HepG2 (cell line): ENCODE results near the gene ZSWIM8. TPM values are rescaled to one million over a fixed set of nuclear protein-coding genes. Genes with fewer than 3 reads are reported as not detected.
"Not testable (repeated sequence)": the region's sequence is repeated elsewhere in the genome, so short reads cannot be mapped to it uniquely, and the experiment has no call there.

Experiments used
- ATAC-seq: fragments of 200-7000 bp; cut with Tn5 transposase; 3 replicates; pipeline ENCODE4 v1.9.1; 2020; ENCODE audit warnings: mild to moderate bottlenecking, moderate library complexity
- BruUV-seq: library from RNA; stranded (reverse); fragments of 400-500 nt; replicated peaks from 2 replicates; lab custom pipeline; 2021; lab: Mats Ljungman, UMichigan
- CTCF ChIA-PET: fragments of 300-600 bp; formaldehyde crosslinking; extraction: SDS; loops from one replicate; lab custom pipeline; 2021; ENCODE audit warnings: low total read pairs, inconsistent platforms, low intra/inter-chr PET ratio; lab: Yijun Ruan, JAX
- POLR2A ChIA-PET: fragments of 350-600 bp; sonication (Branson Sonifier 250); formaldehyde crosslinking; loops from one replicate; lab custom pipeline; 2020; ENCODE audit warnings: antibody characterized with exemption, inconsistent platforms; lab: Yijun Ruan, JAX
- DNase-seq: peaks from one replicate; pipeline ENCODE4 v3.0.0-alpha.2; 2015; ENCODE audit warnings: low spot score
- FAIRE-seq: peaks from 3 replicates; lab custom pipeline; 2011; peaks lifted over from hg19 to GRCh38; lab: Jason Lieb, UNC
- H2AFZ ChIP-seq: one replicate; pipeline ENCODE4 v1.6.1; 2011; ENCODE audit warnings: low read length, inconsistent platforms
- H3K27ac ChIP-seq: fragments of 300-600 bp; 3 replicates; pipeline ENCODE4 v1.8.0; 2011; ENCODE audit warnings: mixed run types, mild to moderate bottlenecking, mixed read lengths, low read length, inconsistent platforms; ENCODE audit not compliant: insufficient read depth; ENCODE audit errors: extremely low read length
- H3K27me3 ChIP-seq, 2 experiments: fragments of 200-600 bp in 1 of 2; 2 replicates in 1 of 2; 3 replicates in 1 of 2; pipeline versions ENCODE4 v1.6.0 to v1.8.0; 2011; ENCODE audit warnings: low read length in 2 of 2, mild to moderate bottlenecking in 2 of 2, moderate library complexity in 2 of 2, inconsistent platforms in 1 of 2; ENCODE audit not compliant: insufficient read depth in 2 of 2, control insufficient read depth in 1 of 2
- H3K36me3 ChIP-seq, 2 experiments: fragments of 200-600 bp in 1 of 2; replicated peaks in 1 of 2; 2 replicates in 1 of 2; 3 replicates in 1 of 2; pipeline versions ENCODE4 v1.5.1 to v1.8.0; 2011; ENCODE audit warnings: low read length in 2 of 2, inconsistent platforms in 1 of 2; ENCODE audit not compliant: insufficient read depth in 2 of 2, control insufficient read depth in 1 of 2
- H3K4me1 ChIP-seq: 2 replicates; pipeline ENCODE4 v1.5.1; 2012; ENCODE audit warnings: low read length, inconsistent platforms; ENCODE audit not compliant: insufficient read depth
- H3K4me2 ChIP-seq: 2 replicates; pipeline ENCODE4 v1.6.0; 2011; ENCODE audit warnings: low read depth, low read length, inconsistent platforms
- H3K4me3 ChIP-seq, 3 experiments: fragments of 200-600 bp in 1 of 3; sonication (generic), shearing (Covaris generic) in 1 of 3; replicated peaks in 1 of 3; 2 replicates each; pipeline ENCODE4 v1.5.1; 2011 to 2016; ENCODE audit warnings: low read length in 3 of 3, inconsistent platforms in 2 of 3, low read depth in 2 of 3, mild to moderate bottlenecking in 2 of 3, control low read depth in 1 of 3, mixed read lengths in 1 of 3; ENCODE audit not compliant: insufficient read depth in 1 of 3
- H3K79me2 ChIP-seq: one replicate; pipeline ENCODE4 v1.6.1; 2011; ENCODE audit warnings: low read length, inconsistent platforms; ENCODE audit not compliant: insufficient read depth
- H3K9ac ChIP-seq: 2 replicates; pipeline ENCODE4 v1.6.0; 2011; ENCODE audit warnings: mild to moderate bottlenecking, low read depth, low read length, inconsistent platforms; ENCODE audit not compliant: insufficient read depth
- H3K9me3 ChIP-seq: 2 replicates; pipeline ENCODE4 v1.5.1; 2012; ENCODE audit warnings: mild to moderate bottlenecking, low read length
- H4K20me1 ChIP-seq: 2 replicates; pipeline ENCODE4 v1.6.0; 2011; ENCODE audit warnings: inconsistent platforms, mild to moderate bottlenecking, low read length, moderate library complexity; ENCODE audit not compliant: insufficient read depth
- BHLHE40 ChIP-seq: IDR thresholded peaks from 2 replicates; pipeline ENCODE4 v1.6.1; 2011; ENCODE audit warnings: low read length, improper control_type of control experiment
- ZC3H13 ChIP-seq: sonication (generic); formaldehyde crosslinking; IDR thresholded peaks from 2 replicates; pipeline ENCODE4 v1.8.1; 2023; ENCODE audit warnings: mild to moderate bottlenecking, missing genetic modification reagents, moderate library complexity
- ZNF367 ChIP-seq: sonication (generic); formaldehyde crosslinking; IDR thresholded peaks from 2 replicates; pipeline ENCODE4 v1.4.0; 2020; ENCODE audit warnings: missing genetic modification reagents, borderline replicate concordance
- ZNF580 ChIP-seq: IDR thresholded peaks from 2 replicates; pipeline ENCODE4 v1.6.1; 2016; ENCODE audit warnings: low read depth, borderline replicate concordance
- ZNF678 ChIP-seq: sonication (generic); formaldehyde crosslinking; IDR thresholded peaks from 2 replicates; pipeline ENCODE4 v1.4.0; 2020; ENCODE audit warnings: mild to moderate bottlenecking, missing genetic modification reagents
- WGBS: methylation state at CpG from one replicate; pipeline ENCODE4 v1.1.6; 2017; ENCODE audit warnings: low lambda C conversion rate; 5-methylcytosine and 5-hydroxymethylcytosine counted together
- in situ Hi-C: cut with HindIII; loops from 2 replicates; pipeline ENCODE4 v1.10.0; 2017; ENCODE audit warnings: low pct_unique_long_range_greater_than_20kb; ENCODE audit not compliant: extremely low pct_ligation_motif_present
- intact Hi-C: fragments of 100-400 bp; cut with micrococcal nuclease; formaldehyde crosslinking; loops from one replicate; pipeline ENCODE4 v1.10.0; 2022; ENCODE audit not compliant: unreplicated experiment
- polyA plus RNA-seq, 8 experiments: library from polyadenylated mRNA; depleted of rRNA in 3 of 8; stranded (reverse) in 7 of 8; unstranded in 1 of 8; fragments of >200 nt; fragmentation: Illumina TruSeq in 4 of 8; extraction: Trizol in 4 of 8; gene quantifications; 2 replicates each; pipeline versions ENCODE4 v1.2.1 to v1.2.3, GENCODE V29; 2011 to 2016; ENCODE audit warnings: low read depth in 4 of 8, missing spikeins in 1 of 8, mixed read lengths in 1 of 8; ENCODE audit not compliant: insufficient read depth in 1 of 8
- total RNA-seq, 5 experiments: library from RNA; depleted of rRNA; stranded (reverse); fragments of >200 nt; fragmentation: Illumina TruSeq; extraction: Trizol; gene quantifications; 2 replicates each; pipeline ENCODE4 v1.2.3, GENCODE V29; 2016; ENCODE audit warnings: low read depth in 1 of 5

ZSWIM8 gene
- total and polyA plus RNA-seq, 2 of the 13 experiments (the other 11 are each of a cell fraction or from before 2014, with no cell fraction given) = 39.9 to 98.2 TPM

GRCh38 chr10:73828161-73828560 lies 42.8 kb downstream of the ZSWIM8 start (continued):
- TF ChIP-seq ZNF580 (CRISPR knock-in tag) (no peak), BHLHE40 (no peak)
- TF ChIP-seq, all 625 proteins: peak for 0

- H3K36me3 ChIP-seq = peaks cover 11 to 16% of the 10 kb centered on the region in 2 experiments; a peak in 4 of 5 replicates
- H3K4me1 ChIP-seq, H3K27ac ChIP-seq, intact Hi-C loops, BruUV-seq, H3K4me3 ChIP-seq, ATAC-seq, H4K20me1 ChIP-seq, H3K79me2 ChIP-seq, POLR2A ChIA-PET, H3K9me3 ChIP-seq, CTCF ChIA-PET, H3K4me2 ChIP-seq, H3K27me3 ChIP-seq, H3K9ac ChIP-seq, FAIRE-seq, in situ Hi-C loops, H2AFZ ChIP-seq, DNase-seq: not testable (repeated sequence)
- 87% methylated on average over 7 of the region's 7 CpGs for WGBS
Observed at GRCh38 chr10:73829090-73829489, 43.7 kb downstream of the ZSWIM8 start.

DNA sequence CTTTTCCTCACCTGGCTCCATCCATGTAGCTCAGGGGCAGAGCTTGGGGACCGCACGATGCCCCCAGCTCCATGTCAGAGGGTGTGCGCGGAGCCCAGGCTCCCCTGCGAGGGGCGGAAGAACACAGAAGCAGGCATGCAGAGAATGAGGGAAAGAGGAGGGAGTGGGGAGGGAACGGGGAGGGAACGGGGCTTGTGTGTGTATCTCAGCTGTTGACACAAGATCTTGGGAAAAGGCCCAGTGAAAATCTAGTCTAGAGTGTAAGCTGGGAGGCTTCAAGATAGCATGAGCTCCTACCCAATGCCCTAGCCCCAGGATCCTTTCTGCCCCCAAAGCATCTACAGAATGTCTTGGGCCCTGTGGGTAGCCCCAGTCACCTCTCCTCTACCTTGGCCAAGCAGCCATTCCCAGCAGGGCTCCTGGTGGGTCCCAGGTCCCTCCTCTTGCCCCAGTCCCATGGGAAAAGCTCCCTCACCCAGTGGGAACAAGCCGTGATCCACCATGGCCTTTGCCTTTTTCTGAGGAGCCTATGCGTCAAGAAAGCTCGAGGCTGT lies 51.1 kb downstream of the ZSWIM8 start:
- intact Hi-C loops (no loop called here), in situ Hi-C loops (no loop called here)
- H4K20me1 ChIP-seq = no peaks in the 10 kb centered on the region
- TF ChIP-seq ZC3H13 = no peak
- TF ChIP-seq ZNF367 (CRISPR knock-in tag) = no peak
- TF ChIP-seq ZNF678 (CRISPR knock-in tag) = no peak
- FAIRE-seq (no peak), ATAC-seq (no peak), DNase-seq (no peak)
- H3K4me2 ChIP-seq = no peak overlapping the region
- H3K4me1 ChIP-seq = peaks cover 40% of the 10 kb centered on the region
- H3K4me3 ChIP-seq = no peak overlapping the region
- CTCF ChIA-PET = no interaction called here
- no peaks in the 10 kb centered on the region for H3K9me3 ChIP-seq
- no peaks in the 10 kb centered on the region for H3K79me2 ChIP-seq
- H3K27ac ChIP-seq = no peak overlapping the region
- H2AFZ ChIP-seq = no peak overlapping the region
- no peaks in the 10 kb centered on the region for H3K27me3 ChIP-seq
- POLR2A ChIA-PET = interaction anchor here (1.3 kb wide), 1 partner anchor 26 kb away, joined by 3 read pairs; no protein-coding TSS in a partner anchor
- H3K36me3 ChIP-seq = peaks cover 5 to 20% of the 10 kb centered on the region in 2 experiments; a peak in 2 of 5 replicates
- BruUV-seq = no TSS peak
- 90% methylated on average over 11 of the region's 11 CpGs for WGBS
- H3K9ac ChIP-seq = no peak overlapping the region
